Suprapubic skin (tissue), 3 donors: ENCODE results near the gene LAMC3.

Experiments used
- EP300 ChIP-seq: sonication (generic); formaldehyde crosslinking; IDR thresholded peaks from one replicate; pipeline ENCODE4 v1.6.1; 2017; ENCODE audit warnings: antibody characterized with exemption
- TF ChIP-seq, protein P1 (sequence below), 2 donors: fragments of 200-600 bp in 1 of 2; fragments of 450-650 bp in 1 of 2; sonication (generic) in 1 of 2; IDR thresholded peaks; one replicate each; pipeline ENCODE4 v1.5.1; 2016 to 2019; ENCODE audit warnings: antibody characterized with exemption in 2 of 2, mild to moderate bottlenecking in 1 of 2, moderate library complexity in 1 of 2

DNA sequence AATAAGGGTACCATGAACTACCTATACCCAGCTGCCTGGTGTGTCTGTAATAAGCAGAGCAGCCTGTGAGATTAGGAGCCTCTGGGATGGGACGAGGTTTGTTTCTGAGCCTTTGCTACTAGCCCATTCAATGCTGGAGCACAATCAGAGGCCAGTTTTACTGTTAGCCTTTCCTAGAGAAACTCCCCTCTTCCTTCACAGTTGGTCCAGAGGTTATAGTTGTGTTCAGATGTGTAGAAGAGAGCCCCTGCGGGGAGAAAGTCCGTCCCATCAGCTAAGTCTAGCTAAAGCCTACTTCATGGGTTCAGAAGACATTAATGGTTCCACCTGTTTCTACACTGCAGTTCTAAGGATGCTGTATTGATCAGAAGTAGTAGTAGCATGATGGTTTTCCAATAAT is 133.2 kb downstream of the LAMC3 start:
- TF ChIP-seq EP300: no peak
- TF ChIP-seq, protein P1, sequence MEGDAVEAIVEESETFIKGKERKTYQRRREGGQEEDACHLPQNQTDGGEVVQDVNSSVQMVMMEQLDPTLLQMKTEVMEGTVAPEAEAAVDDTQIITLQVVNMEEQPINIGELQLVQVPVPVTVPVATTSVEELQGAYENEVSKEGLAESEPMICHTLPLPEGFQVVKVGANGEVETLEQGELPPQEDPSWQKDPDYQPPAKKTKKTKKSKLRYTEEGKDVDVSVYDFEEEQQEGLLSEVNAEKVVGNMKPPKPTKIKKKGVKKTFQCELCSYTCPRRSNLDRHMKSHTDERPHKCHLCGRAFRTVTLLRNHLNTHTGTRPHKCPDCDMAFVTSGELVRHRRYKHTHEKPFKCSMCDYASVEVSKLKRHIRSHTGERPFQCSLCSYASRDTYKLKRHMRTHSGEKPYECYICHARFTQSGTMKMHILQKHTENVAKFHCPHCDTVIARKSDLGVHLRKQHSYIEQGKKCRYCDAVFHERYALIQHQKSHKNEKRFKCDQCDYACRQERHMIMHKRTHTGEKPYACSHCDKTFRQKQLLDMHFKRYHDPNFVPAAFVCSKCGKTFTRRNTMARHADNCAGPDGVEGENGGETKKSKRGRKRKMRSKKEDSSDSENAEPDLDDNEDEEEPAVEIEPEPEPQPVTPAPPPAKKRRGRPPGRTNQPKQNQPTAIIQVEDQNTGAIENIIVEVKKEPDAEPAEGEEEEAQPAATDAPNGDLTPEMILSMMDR (IDR thresholded peaks at IDR 0.05): no peak
